Cardiac fibroblast (primary cell): ENCODE data around the gene PLEKHA6.
A peak's percentile ranks its signal among the peaks of the same experiment; 100 is the strongest.

Experiments
- DNase-seq, 2 donors: peaks; one replicate each; pipeline versions ENCODE4 v3.0.0 to v3.0.0-alpha.2; 2010; ENCODE audit warnings: low read depth in 2 of 2
- H3K4me3 ChIP-seq, 2 donors: replicated peaks in 1 of 2; 1 replicate in 1 of 2; 2 replicates in 1 of 2; pipeline ENCODE4 v1.5.1; 2011; ENCODE audit warnings: low read depth in 2 of 2, low read length in 2 of 2, mild to moderate bottlenecking in 2 of 2, moderate library complexity in 1 of 2
- CTCF ChIP-seq: IDR thresholded peaks from one replicate; pipeline ENCODE4 v1.5.1; 2011; ENCODE audit warnings: low read depth, mild to moderate bottlenecking, low read length, inconsistent platforms

PLEKHA6 gene

DNA sequence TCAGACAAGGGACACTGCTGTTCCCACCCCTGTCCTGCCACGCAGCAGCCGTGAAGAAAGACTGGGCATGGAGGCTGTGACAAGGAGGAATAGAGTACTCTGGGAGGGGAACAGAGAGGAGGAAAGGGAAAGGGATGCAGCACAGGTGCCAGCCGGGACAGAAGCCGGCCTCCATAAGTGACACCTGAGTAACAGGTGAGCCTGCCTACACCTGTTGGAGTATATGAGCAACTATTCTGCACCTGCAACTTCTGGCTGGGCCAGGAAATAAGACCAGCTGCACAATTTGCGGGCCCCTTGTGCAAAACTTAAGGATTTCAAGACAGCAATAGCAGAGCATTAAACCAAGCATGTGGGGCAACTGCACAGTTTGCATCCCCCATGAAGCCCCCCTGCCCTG lies 73.4 kb downstream of the PLEKHA6 start:
- no peak for TF ChIP-seq CTCF
- no peak overlapping the region for H3K4me3 ChIP-seq
- no peak for DNase-seq

DNA sequence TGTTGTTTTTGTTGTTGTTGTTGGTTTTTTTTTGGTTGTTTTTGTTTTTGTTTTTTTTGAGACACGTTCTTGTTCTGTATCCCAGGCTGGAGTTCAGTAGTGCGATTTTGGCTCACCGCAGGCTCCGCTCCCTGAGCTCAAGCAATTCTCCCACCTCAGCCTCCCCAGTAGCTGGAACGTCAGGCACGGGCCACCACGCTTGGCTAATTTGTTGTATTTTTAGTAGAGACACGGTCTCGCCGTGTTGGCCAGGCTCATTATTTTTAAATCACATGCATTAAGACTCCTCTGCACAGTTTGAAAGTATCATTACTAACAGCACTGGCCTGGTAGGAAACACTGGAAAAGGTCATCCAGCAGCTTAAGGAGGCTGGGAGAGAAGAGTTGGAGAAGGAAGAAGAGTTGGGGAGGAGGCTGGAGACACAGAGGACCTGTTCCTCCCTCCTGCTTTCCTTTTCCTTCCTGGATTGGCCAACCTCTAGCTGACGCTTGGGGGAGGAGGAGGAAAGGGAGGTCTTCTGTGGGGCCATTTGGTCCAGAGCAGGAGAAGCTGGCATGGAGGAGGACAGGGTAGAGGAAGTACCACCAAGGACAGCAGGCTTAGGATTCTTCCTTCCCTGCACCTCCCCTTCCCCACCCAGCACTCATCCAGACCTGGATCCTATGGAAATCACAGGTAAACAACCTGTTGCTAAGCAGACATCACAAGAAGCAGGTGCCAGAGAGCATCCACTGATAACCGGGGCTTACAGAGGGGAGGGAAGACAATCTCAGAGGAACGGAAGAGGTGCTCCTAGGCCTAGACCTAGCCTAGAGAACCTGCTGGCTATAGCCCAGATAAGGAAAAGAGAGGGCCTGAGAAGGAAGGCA lies 74.1 kb downstream of the PLEKHA6 start:
- H3K4me3 ChIP-seq, result no peak overlapping the region
- DNase-seq, result no peak
- TF ChIP-seq CTCF, result no peak

GRCh38 chr1:204284929-204285328 lies 74.8 kb downstream of the PLEKHA6 start:
- no peak overlapping the region for H3K4me3 ChIP-seq
- TF ChIP-seq CTCF, result no peak
- no peak for DNase-seq

GRCh38 chr1:204283711-204284651 lies 75.7 kb downstream of the PLEKHA6 start:
- TF ChIP-seq CTCF, result no peak
- no peak overlapping the region for H3K4me3 ChIP-seq

DNA sequence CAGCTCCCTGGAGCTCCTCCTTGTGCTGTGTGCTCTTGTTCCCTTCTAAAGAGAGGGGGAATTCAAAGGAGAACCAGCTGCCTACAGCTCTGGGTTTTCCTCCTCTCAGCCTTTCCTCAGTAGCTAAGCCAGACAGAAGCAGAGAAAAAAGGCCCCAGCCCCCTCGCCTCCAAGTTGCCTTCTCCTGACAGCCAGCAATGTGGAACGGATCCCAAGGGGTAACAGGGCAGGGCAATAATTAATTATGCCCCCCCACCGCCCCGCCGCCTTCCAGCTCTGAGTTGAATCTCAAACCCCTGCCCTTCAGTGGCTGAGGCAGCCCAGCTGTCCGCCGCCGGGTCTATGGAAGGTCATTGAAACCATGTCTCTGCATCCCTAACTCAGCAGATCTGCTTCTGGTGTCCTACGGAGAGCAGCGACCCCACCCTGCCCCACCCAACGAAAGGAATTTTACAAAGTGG lies 76.9 kb downstream of the PLEKHA6 start:
- no peak for TF ChIP-seq CTCF

More at GRCh38 chr1:204283711-204284651, 75.7 kb downstream of the PLEKHA6 start:
- DNase-seq, result peak in 1 of 2 donors; percentile 31

DNA sequence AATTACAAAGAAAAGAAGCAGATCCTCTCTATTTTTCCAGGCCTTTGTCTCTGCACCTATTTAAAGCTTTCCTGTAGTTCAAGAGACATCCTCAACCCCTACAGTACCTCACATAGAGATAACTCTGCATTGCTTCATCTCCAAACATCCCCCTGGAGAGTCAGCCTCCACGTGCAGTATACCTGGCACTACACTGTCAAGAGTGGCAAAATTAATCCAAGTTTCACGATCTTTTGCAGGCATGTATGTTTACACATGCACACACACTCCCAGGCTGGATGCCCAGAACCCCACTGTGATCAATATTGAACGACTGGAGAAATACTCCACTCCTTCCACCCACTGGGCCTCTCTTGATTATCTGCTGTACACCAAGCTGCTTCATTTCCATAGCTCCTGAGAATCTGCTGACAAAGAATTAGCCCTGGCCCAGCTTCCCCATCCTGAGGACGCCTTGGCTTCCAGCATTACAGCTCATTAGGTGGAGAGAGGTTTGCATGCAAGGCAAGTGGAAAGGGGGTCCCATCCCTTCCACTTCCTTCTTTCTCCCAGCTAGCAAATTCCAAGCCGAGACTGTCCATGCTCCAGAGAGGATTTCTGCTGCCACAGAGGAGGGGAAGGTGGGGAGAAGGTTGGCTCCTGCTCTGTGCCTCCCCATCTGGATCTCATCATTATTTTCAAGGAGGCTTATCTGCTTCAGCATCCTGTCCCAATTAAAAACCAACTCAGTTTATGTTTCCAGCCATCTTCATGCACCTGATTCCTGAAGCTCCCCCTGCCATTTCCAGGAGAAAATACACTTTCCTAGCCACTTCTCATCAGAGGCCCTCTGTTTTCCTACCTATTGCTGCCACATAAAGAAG lies 79.4 kb downstream of the PLEKHA6 start:
- no peak overlapping the region for H3K4me3 ChIP-seq
- DNase-seq, result no peak
- no peak for TF ChIP-seq CTCF

More for the DNA sequence above, 76.9 kb downstream of the PLEKHA6 start:
- no peak for DNase-seq
- H3K4me3 ChIP-seq, result no peak overlapping the region
